HepG2 (cell line): ENCODE results near the gene PLSCR3. TPM values are rescaled to one million over a fixed set of nuclear protein-coding genes. Genes with fewer than 3 reads are reported as not detected.

Source experiments
- ATAC-seq: fragments of 200-7000 bp; cut with Tn5 transposase; 3 replicates; pipeline ENCODE4 v1.9.1; 2020; ENCODE audit warnings: mild to moderate bottlenecking, moderate library complexity
- BruUV-seq: library from RNA; stranded (reverse); fragments of 400-500 nt; replicated peaks from 2 replicates; lab custom pipeline; 2021; lab: Mats Ljungman, UMichigan
- CTCF ChIA-PET: fragments of 300-600 bp; formaldehyde crosslinking; extraction: SDS; loops from one replicate; lab custom pipeline; 2021; ENCODE audit warnings: low total read pairs, inconsistent platforms, low intra/inter-chr PET ratio; lab: Yijun Ruan, JAX
- POLR2A ChIA-PET: fragments of 350-600 bp; sonication (Branson Sonifier 250); formaldehyde crosslinking; loops from one replicate; lab custom pipeline; 2020; ENCODE audit warnings: antibody characterized with exemption, inconsistent platforms; lab: Yijun Ruan, JAX
- DNase-seq: peaks from one replicate; pipeline ENCODE4 v3.0.0-alpha.2; 2015; ENCODE audit warnings: low spot score
- FAIRE-seq: peaks from 3 replicates; lab custom pipeline; 2011; peaks lifted over from hg19 to GRCh38; lab: Jason Lieb, UNC
- H2AFZ ChIP-seq: one replicate; pipeline ENCODE4 v1.6.1; 2011; ENCODE audit warnings: low read length, inconsistent platforms
- H3K27ac ChIP-seq: fragments of 300-600 bp; 3 replicates; pipeline ENCODE4 v1.8.0; 2011; ENCODE audit warnings: mixed run types, mild to moderate bottlenecking, mixed read lengths, low read length, inconsistent platforms; ENCODE audit not compliant: insufficient read depth; ENCODE audit errors: extremely low read length
- H3K27me3 ChIP-seq, 2 experiments: fragments of 200-600 bp in 1 of 2; 2 replicates in 1 of 2; 3 replicates in 1 of 2; pipeline versions ENCODE4 v1.6.0 to v1.8.0; 2011; ENCODE audit warnings: low read length in 2 of 2, mild to moderate bottlenecking in 2 of 2, moderate library complexity in 2 of 2, inconsistent platforms in 1 of 2; ENCODE audit not compliant: insufficient read depth in 2 of 2, control insufficient read depth in 1 of 2
- H3K36me3 ChIP-seq, 2 experiments: fragments of 200-600 bp in 1 of 2; replicated peaks in 1 of 2; 2 replicates in 1 of 2; 3 replicates in 1 of 2; pipeline versions ENCODE4 v1.5.1 to v1.8.0; 2011; ENCODE audit warnings: low read length in 2 of 2, inconsistent platforms in 1 of 2; ENCODE audit not compliant: insufficient read depth in 2 of 2, control insufficient read depth in 1 of 2
- H3K4me1 ChIP-seq: 2 replicates; pipeline ENCODE4 v1.5.1; 2012; ENCODE audit warnings: low read length, inconsistent platforms; ENCODE audit not compliant: insufficient read depth
- H3K4me2 ChIP-seq: 2 replicates; pipeline ENCODE4 v1.6.0; 2011; ENCODE audit warnings: low read depth, low read length, inconsistent platforms
- H3K4me3 ChIP-seq, 3 experiments: fragments of 200-600 bp in 1 of 3; sonication (generic), shearing (Covaris generic) in 1 of 3; replicated peaks in 1 of 3; 2 replicates each; pipeline ENCODE4 v1.5.1; 2011 to 2016; ENCODE audit warnings: low read length in 3 of 3, inconsistent platforms in 2 of 3, low read depth in 2 of 3, mild to moderate bottlenecking in 2 of 3, control low read depth in 1 of 3, mixed read lengths in 1 of 3; ENCODE audit not compliant: insufficient read depth in 1 of 3
- H3K79me2 ChIP-seq: one replicate; pipeline ENCODE4 v1.6.1; 2011; ENCODE audit warnings: low read length, inconsistent platforms; ENCODE audit not compliant: insufficient read depth
- H3K9ac ChIP-seq: 2 replicates; pipeline ENCODE4 v1.6.0; 2011; ENCODE audit warnings: mild to moderate bottlenecking, low read depth, low read length, inconsistent platforms; ENCODE audit not compliant: insufficient read depth
- H3K9me3 ChIP-seq: 2 replicates; pipeline ENCODE4 v1.5.1; 2012; ENCODE audit warnings: mild to moderate bottlenecking, low read length
- H4K20me1 ChIP-seq: 2 replicates; pipeline ENCODE4 v1.6.0; 2011; ENCODE audit warnings: inconsistent platforms, mild to moderate bottlenecking, low read length, moderate library complexity; ENCODE audit not compliant: insufficient read depth
- BCL3 ChIP-seq: sonication (generic); formaldehyde crosslinking; IDR thresholded peaks from 2 replicates; pipeline ENCODE4 v1.5.1; 2020; ENCODE audit warnings: mild to moderate bottlenecking, missing genetic modification reagents, moderate library complexity
- BCL6 ChIP-seq: IDR thresholded peaks from 2 replicates; pipeline ENCODE4 v1.6.1; 2016; ENCODE audit warnings: missing genetic modification reagents, missing compliant biosample characterization
- GATAD1 ChIP-seq: IDR thresholded peaks from 2 replicates; pipeline ENCODE4 v1.6.1; 2016; ENCODE audit warnings: missing genetic modification reagents, missing compliant biosample characterization
- HNRNPK ChIP-seq: fragments of 200-400 bp; formaldehyde crosslinking; IDR thresholded peaks from 2 replicates; pipeline ENCODE4 v1.6.1; 2018; ENCODE audit warnings: low read length, low read depth, moderate library complexity, mild to moderate bottlenecking; ENCODE audit not compliant: poor library complexity, severe bottlenecking
- SNAPC4 ChIP-seq: sonication (generic); formaldehyde crosslinking; IDR thresholded peaks from 2 replicates; pipeline ENCODE4 v1.4.0; 2020; ENCODE audit warnings: mild to moderate bottlenecking, missing genetic modification reagents
- SYNCRIP ChIP-seq: fragments of 200-400 bp; formaldehyde crosslinking; IDR thresholded peaks from 2 replicates; pipeline ENCODE4 v1.6.1; 2018; ENCODE audit warnings: mild to moderate bottlenecking, low read depth, low read length; ENCODE audit not compliant: insufficient read depth
- ZNF446 ChIP-seq: sonication (generic); formaldehyde crosslinking; IDR thresholded peaks from 2 replicates; pipeline ENCODE4 v1.5.0; 2020; ENCODE audit warnings: mild to moderate bottlenecking, missing genetic modification reagents
- ZNF615 ChIP-seq: sonication (generic); formaldehyde crosslinking; IDR thresholded peaks from 2 replicates; pipeline ENCODE4 v1.5.0; 2020; ENCODE audit warnings: mild to moderate bottlenecking, missing genetic modification reagents, borderline replicate concordance
- WGBS: methylation state at CpG from one replicate; pipeline ENCODE4 v1.1.6; 2017; ENCODE audit warnings: low lambda C conversion rate; 5-methylcytosine and 5-hydroxymethylcytosine counted together
- in situ Hi-C: cut with HindIII; loops from 2 replicates; pipeline ENCODE4 v1.10.0; 2017; ENCODE audit warnings: low pct_unique_long_range_greater_than_20kb; ENCODE audit not compliant: extremely low pct_ligation_motif_present
- intact Hi-C: fragments of 100-400 bp; cut with micrococcal nuclease; formaldehyde crosslinking; loops from one replicate; pipeline ENCODE4 v1.10.0; 2022; ENCODE audit not compliant: unreplicated experiment
- polyA plus RNA-seq, 8 experiments: library from polyadenylated mRNA; depleted of rRNA in 3 of 8; stranded (reverse) in 7 of 8; unstranded in 1 of 8; fragments of >200 nt; fragmentation: Illumina TruSeq in 4 of 8; extraction: Trizol in 4 of 8; gene quantifications; 2 replicates each; pipeline versions ENCODE4 v1.2.1 to v1.2.3, GENCODE V29; 2011 to 2016; ENCODE audit warnings: low read depth in 4 of 8, missing spikeins in 1 of 8, mixed read lengths in 1 of 8; ENCODE audit not compliant: insufficient read depth in 1 of 8
- total RNA-seq, 5 experiments: library from RNA; depleted of rRNA; stranded (reverse); fragments of >200 nt; fragmentation: Illumina TruSeq; extraction: Trizol; gene quantifications; 2 replicates each; pipeline ENCODE4 v1.2.3, GENCODE V29; 2016; ENCODE audit warnings: low read depth in 1 of 5

PLSCR3 gene
- total and polyA plus RNA-seq, 2 of the 13 experiments (the other 11 are each of a cell fraction or from before 2014, with no cell fraction given): 5.6 to 6.2 TPM

- no peak for TF ChIP-seq SYNCRIP
- TF ChIP-seq ZNF446 (CRISPR knock-in tag): no peak
- no peak for TF ChIP-seq HNRNPK
- no peak for TF ChIP-seq ZNF615 (CRISPR knock-in tag)
- no peak for TF ChIP-seq BCL6 (CRISPR knock-in tag)
Measured at GRCh38 chr17:7443499-7444485, 49.5 kb upstream of the PLSCR3 start (continued).

- DNase-seq (no peak), ATAC-seq (no peak), FAIRE-seq (no peak)
- in situ Hi-C loops (no loop called here), intact Hi-C loops (no loop called here)
- CTCF ChIA-PET: no interaction called here
- Histone ChIP-seq H2AFZ (no peak overlapping the region), H3K4me2 (no peak overlapping the region), H3K4me1 (peaks cover 57% of the 10 kb centered on the region), H3K27ac (no peak overlapping the region), H3K27me3 (peaks cover 6 to 27% of the 10 kb centered on the region in 2 experiments; a peak in 4 of 5 replicates), H4K20me1 (no peaks in the 10 kb centered on the region), H3K79me2 (no peaks in the 10 kb centered on the region), H3K9ac (no peak overlapping the region), H3K9me3 (no peaks in the 10 kb centered on the region), H3K4me3 (no peak overlapping the region), H3K36me3 (no peaks in the 10 kb centered on the region)
- WGBS: 48% methylated on average over 2 of the region's 2 CpGs
- BruUV-seq: no TSS peak
- POLR2A ChIA-PET: interaction anchor here (1.3 kb wide), 1 partner anchor 33 kb away, joined by 11 read pairs; no protein-coding TSS in a partner anchor
- TF ChIP-seq BCL3 (no peak), SNAPC4 (CRISPR knock-in tag) (no peak), GATAD1 (no peak)
Measured at GRCh38 chr17:7442142-7442541, 47.8 kb upstream of the PLSCR3 start.
